Gastroesophageal sphincter (tissue), 3 donors: ENCODE data around the gene U2AF2.

ENCODE experiments used
- EP300 ChIP-seq: sonication (generic); formaldehyde crosslinking; IDR thresholded peaks from one replicate; pipeline ENCODE4 v1.6.1; 2017; ENCODE audit warnings: antibody characterized with exemption, mild to moderate bottlenecking
- POLR2A ChIP-seq, 2 donors: fragments of 450-650 bp; IDR thresholded peaks; one replicate each; pipeline ENCODE4 v1.6.1; 2017; ENCODE audit warnings: antibody characterized with exemption in 2 of 2, mild to moderate bottlenecking in 2 of 2, moderate library complexity in 1 of 2
- POLR2AphosphoS5 ChIP-seq: sonication (generic); formaldehyde crosslinking; IDR thresholded peaks from one replicate; pipeline ENCODE4 v1.6.1; 2017; ENCODE audit warnings: antibody characterized with exemption
- TF ChIP-seq, protein P1 (sequence below), 4 experiments: fragments of 200-600 bp in 2 of 4; fragments of 450-650 bp in 2 of 4; sonication (generic) in 1 of 4; IDR thresholded peaks; one replicate each; pipeline ENCODE4 v1.5.1; 2017 to 2019; ENCODE audit warnings: antibody characterized with exemption in 4 of 4, mild to moderate bottlenecking in 2 of 4, moderate library complexity in 2 of 4

DNA sequence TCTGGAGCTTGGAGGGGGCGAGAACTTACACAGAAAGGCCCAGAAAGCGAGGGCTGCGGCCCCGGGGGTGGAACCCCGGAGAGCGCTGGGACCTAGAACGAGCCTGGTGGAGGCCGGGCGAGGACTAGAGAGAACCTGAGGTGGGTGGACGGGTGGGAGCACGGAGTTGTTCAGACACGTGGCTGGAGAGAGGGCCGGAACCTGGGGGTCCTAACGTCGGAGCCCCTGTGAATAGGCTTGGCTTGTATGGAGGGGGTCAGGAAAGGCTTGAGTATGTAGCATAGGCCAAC, 11.0 kb upstream of the U2AF2 start:
- TF ChIP-seq, protein P1, sequence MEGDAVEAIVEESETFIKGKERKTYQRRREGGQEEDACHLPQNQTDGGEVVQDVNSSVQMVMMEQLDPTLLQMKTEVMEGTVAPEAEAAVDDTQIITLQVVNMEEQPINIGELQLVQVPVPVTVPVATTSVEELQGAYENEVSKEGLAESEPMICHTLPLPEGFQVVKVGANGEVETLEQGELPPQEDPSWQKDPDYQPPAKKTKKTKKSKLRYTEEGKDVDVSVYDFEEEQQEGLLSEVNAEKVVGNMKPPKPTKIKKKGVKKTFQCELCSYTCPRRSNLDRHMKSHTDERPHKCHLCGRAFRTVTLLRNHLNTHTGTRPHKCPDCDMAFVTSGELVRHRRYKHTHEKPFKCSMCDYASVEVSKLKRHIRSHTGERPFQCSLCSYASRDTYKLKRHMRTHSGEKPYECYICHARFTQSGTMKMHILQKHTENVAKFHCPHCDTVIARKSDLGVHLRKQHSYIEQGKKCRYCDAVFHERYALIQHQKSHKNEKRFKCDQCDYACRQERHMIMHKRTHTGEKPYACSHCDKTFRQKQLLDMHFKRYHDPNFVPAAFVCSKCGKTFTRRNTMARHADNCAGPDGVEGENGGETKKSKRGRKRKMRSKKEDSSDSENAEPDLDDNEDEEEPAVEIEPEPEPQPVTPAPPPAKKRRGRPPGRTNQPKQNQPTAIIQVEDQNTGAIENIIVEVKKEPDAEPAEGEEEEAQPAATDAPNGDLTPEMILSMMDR (IDR thresholded peaks at IDR 0.05) = no peak
- TF ChIP-seq POLR2AphosphoS5 (no peak), POLR2A (IDR thresholded peaks at IDR 0.05) (no peak), EP300 (no peak)
